ENCODE results near the gene SCG3. TPM values are rescaled to one million over a fixed set of nuclear protein-coding genes. Genes with fewer than 3 reads are reported as not detected.

Gene SCG3
- total RNA-seq, 1 experiment from 2014 or later: 32.1 TPM

DNA sequence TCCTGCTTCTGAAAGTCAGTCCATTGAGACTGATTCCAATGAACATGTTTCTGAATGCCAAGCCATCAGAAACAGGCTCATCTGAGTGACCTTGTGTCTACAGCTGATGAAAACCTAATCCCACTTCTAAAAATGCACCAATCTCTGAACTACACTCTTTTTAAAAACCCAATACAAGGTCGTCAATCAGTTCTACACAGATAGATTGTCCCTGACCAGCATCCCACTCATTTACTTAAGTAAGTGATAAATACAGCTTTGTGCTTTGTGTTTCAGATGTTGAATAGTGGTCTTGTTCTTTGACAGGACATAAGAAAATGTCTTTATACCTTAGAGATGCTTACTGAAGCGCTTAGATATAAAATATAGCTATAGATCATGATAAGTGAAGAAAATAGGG lies 20.2 kb upstream of the SCG3 start:
- ChIA-PET POLR2A (no interaction called here), CTCF (interaction anchor here (0.6 to 1.2 kb wide), 3 partner anchors 11 to 141 kb away, joined by 3 read pairs; no protein-coding TSS in a partner anchor)
- ATAC-seq: no peak
- H3K27me3 Mint-ChIP-seq (ENCODE audit: low read depth): no peaks in the 10 kb centered on the region
- no peak overlapping the region for H3K27ac Mint-ChIP-seq
- DNase-seq (ENCODE audit: low spot score): no peak
- no peak for TF ChIP-seq CBFB (CRISPR knock-in tag; IDR thresholded peaks at IDR 0.05; ENCODE audit: low read depth)
- TF ChIP-seq SMAD4 (CRISPR knock-in tag; IDR thresholded peaks at IDR 0.05): no peak
- TF ChIP-seq PRDM15 (CRISPR knock-in tag; IDR thresholded peaks at IDR 0.05): no peak
- no peak for TF ChIP-seq HMGA2 (CRISPR knock-in tag; IDR thresholded peaks at IDR 0.05)
- no peak for TF ChIP-seq KAT7 (CRISPR knock-in tag; IDR thresholded peaks at IDR 0.05; ENCODE audit: borderline replicate concordance)
- TF ChIP-seq, protein P1, sequence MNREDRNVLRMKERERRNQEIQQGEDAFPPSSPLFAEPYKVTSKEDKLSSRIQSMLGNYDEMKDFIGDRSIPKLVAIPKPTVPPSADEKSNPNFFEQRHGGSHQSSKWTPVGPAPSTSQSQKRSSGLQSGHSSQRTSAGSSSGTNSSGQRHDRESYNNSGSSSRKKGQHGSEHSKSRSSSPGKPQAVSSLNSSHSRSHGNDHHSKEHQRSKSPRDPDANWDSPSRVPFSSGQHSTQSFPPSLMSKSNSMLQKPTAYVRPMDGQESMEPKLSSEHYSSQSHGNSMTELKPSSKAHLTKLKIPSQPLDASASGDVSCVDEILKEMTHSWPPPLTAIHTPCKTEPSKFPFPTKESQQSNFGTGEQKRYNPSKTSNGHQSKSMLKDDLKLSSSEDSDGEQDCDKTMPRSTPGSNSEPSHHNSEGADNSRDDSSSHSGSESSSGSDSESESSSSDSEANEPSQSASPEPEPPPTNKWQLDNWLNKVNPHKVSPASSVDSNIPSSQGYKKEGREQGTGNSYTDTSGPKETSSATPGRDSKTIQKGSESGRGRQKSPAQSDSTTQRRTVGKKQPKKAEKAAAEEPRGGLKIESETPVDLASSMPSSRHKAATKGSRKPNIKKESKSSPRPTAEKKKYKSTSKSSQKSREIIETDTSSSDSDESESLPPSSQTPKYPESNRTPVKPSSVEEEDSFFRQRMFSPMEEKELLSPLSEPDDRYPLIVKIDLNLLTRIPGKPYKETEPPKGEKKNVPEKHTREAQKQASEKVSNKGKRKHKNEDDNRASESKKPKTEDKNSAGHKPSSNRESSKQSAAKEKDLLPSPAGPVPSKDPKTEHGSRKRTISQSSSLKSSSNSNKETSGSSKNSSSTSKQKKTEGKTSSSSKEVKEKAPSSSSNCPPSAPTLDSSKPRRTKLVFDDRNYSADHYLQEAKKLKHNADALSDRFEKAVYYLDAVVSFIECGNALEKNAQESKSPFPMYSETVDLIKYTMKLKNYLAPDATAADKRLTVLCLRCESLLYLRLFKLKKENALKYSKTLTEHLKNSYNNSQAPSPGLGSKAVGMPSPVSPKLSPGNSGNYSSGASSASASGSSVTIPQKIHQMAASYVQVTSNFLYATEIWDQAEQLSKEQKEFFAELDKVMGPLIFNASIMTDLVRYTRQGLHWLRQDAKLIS (CRISPR knock-in tag; IDR thresholded peaks at IDR 0.05; ENCODE audit: borderline replicate concordance): no peak
- TF ChIP-seq, protein P2, sequence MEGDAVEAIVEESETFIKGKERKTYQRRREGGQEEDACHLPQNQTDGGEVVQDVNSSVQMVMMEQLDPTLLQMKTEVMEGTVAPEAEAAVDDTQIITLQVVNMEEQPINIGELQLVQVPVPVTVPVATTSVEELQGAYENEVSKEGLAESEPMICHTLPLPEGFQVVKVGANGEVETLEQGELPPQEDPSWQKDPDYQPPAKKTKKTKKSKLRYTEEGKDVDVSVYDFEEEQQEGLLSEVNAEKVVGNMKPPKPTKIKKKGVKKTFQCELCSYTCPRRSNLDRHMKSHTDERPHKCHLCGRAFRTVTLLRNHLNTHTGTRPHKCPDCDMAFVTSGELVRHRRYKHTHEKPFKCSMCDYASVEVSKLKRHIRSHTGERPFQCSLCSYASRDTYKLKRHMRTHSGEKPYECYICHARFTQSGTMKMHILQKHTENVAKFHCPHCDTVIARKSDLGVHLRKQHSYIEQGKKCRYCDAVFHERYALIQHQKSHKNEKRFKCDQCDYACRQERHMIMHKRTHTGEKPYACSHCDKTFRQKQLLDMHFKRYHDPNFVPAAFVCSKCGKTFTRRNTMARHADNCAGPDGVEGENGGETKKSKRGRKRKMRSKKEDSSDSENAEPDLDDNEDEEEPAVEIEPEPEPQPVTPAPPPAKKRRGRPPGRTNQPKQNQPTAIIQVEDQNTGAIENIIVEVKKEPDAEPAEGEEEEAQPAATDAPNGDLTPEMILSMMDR (IDR thresholded peaks at IDR 0.05): no peak
- TF ChIP-seq CDX4 (CRISPR knock-in tag; IDR thresholded peaks at IDR 0.05; ENCODE audit: borderline replicate concordance): no peak
- H3K36me3 Mint-ChIP-seq: no peaks in the 10 kb centered on the region
- H3K9me3 Mint-ChIP-seq: no peaks in the 10 kb centered on the region
- H3K4me1 Mint-ChIP-seq: no peaks in the 10 kb centered on the region
- H3K4me3 Mint-ChIP-seq: no peak overlapping the region

GRCh38 chr15:51667478-51667877 lies 13.8 kb upstream of the SCG3 start:
- Mint-ChIP-seq H3K9me3 (no peaks in the 10 kb centered on the region), H3K27me3 (ENCODE audit: low read depth) (no peaks in the 10 kb centered on the region), H3K27ac (no peak overlapping the region), H3K36me3 (no peaks in the 10 kb centered on the region), H3K4me3 (no peak overlapping the region), H3K4me1 (peaks cover 6% of the 10 kb centered on the region)
- DNase-seq (ENCODE audit: low spot score) (no peak), ATAC-seq (no peak)
- ChIA-PET POLR2A (no interaction called here), CTCF (no interaction called here)
- TF ChIP-seq ZNF219 (CRISPR knock-in tag; IDR thresholded peaks at IDR 0.05; ENCODE audit: borderline replicate concordance) (no peak), ZNF317 (CRISPR knock-in tag; IDR thresholded peaks at IDR 0.05; ENCODE audit: borderline replicate concordance, low read depth) (no peak), EMX1 (CRISPR knock-in tag; IDR thresholded peaks at IDR 0.05) (no peak), ZMAT4 (CRISPR knock-in tag; IDR thresholded peaks at IDR 0.05) (no peak), ARID4B (CRISPR knock-in tag; IDR thresholded peaks at IDR 0.05; ENCODE audit: borderline replicate concordance) (no peak), CBFB (CRISPR knock-in tag; IDR thresholded peaks at IDR 0.05; ENCODE audit: low read depth) (no peak), MXD4 (CRISPR knock-in tag; IDR thresholded peaks at IDR 0.05; ENCODE audit: borderline replicate concordance) (no peak), ZNF138 (CRISPR knock-in tag; conservative IDR thresholded peaks at IDR 0.05) (no peak)
- TF ChIP-seq, protein P3, sequence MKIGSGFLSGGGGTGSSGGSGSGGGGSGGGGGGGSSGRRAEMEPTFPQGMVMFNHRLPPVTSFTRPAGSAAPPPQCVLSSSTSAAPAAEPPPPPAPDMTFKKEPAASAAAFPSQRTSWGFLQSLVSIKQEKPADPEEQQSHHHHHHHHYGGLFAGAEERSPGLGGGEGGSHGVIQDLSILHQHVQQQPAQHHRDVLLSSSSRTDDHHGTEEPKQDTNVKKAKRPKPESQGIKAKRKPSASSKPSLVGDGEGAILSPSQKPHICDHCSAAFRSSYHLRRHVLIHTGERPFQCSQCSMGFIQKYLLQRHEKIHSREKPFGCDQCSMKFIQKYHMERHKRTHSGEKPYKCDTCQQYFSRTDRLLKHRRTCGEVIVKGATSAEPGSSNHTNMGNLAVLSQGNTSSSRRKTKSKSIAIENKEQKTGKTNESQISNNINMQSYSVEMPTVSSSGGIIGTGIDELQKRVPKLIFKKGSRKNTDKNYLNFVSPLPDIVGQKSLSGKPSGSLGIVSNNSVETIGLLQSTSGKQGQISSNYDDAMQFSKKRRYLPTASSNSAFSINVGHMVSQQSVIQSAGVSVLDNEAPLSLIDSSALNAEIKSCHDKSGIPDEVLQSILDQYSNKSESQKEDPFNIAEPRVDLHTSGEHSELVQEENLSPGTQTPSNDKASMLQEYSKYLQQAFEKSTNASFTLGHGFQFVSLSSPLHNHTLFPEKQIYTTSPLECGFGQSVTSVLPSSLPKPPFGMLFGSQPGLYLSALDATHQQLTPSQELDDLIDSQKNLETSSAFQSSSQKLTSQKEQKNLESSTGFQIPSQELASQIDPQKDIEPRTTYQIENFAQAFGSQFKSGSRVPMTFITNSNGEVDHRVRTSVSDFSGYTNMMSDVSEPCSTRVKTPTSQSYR (CRISPR knock-in tag; IDR thresholded peaks at IDR 0.05): no peak

Measured in WTC11 (cell line).